ENCODE measurements around the gene HDLBP. TPM values are rescaled to one million over a fixed set of nuclear protein-coding genes. Genes with fewer than 3 reads are reported as not detected.
"Not testable (repeated sequence)": the region's sequence is repeated elsewhere in the genome, so short reads cannot be mapped to it uniquely, and the experiment has no call there.

Gene HDLBP
- polyA plus RNA-seq, 4 donors, result 136 to 394 (median 171) TPM

DNA sequence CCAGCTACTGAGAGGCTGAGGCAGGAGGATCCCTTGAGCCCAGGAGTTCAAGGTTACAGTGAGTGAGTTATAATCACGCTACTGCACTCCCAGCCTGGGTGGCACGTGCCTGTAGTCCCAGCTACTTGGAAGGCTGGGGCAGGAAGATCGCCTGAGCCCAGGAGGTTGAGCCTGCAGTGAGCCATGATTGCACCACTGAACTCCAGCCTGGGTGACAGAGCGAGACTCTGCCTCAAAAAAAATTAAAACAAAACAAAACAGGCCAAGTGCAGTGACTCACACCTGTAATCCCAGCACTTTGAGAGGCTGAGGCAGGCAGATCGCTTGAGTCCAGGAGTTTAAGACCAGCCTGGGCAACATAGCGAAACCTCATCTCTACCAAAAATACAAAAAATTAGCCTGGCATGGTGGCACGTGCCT is 22.1 kb downstream of the HDLBP start:
- not testable (repeated sequence) for H3K4me3 ChIP-seq (ENCODE audit: low read depth in 1 of 3, low read length in 3 of 3); H3K27ac ChIP-seq (ENCODE audit: low read depth in 1 of 3, low read length in 2 of 3); FAIRE-seq; H3K27me3 ChIP-seq (ENCODE audit: control insufficient read depth in 3 of 3, insufficient read depth in 3 of 3, low read length in 3 of 3); H3K4me1 ChIP-seq (ENCODE audit: control insufficient read depth in 3 of 3, insufficient read depth in 2 of 3, low read depth in 1 of 3, low read length in 2 of 3); DNase-seq; H3K9me3 ChIP-seq (ENCODE audit: control insufficient read depth in 2 of 2, insufficient read depth in 1 of 2, low read depth in 1 of 2, low read length in 1 of 2)
- WGBS, 3 donors, result 83 to 88% (median 83%) methylated on average over 7 of the region's 7 CpGs
- peaks cover 0 to 18% (median 2%) of the 10 kb centered on the region in 3 donors for H3K36me3 ChIP-seq (ENCODE audit: control insufficient read depth in 3 of 3, insufficient read depth in 2 of 3, low read depth in 1 of 3, low read length in 3 of 3)

DNA sequence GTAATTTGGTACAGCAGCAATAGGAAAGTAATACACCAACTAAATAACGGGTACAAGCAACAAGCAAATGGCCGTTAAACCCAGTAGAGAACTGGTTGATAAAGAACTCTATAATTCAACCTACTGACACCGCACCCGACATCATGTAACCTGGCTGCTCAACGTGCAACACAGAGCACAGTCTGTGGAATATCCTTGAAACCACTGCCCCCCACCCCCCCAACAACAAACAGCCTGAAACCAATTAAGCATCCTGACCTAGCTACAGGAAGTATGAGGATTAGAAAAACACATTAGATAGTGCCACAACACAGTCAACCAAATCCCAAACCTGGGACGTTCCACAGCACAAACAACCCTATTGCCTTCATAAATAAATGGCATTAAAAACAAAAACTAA is 23.5 kb downstream of the HDLBP start:
- no peaks in the 10 kb centered on the region for H3K27me3 ChIP-seq (ENCODE audit: control insufficient read depth in 3 of 3, insufficient read depth in 3 of 3, low read length in 3 of 3)
- peaks cover 0 to 4% (median 0%) of the 10 kb centered on the region in 3 donors for H3K4me1 ChIP-seq (ENCODE audit: control insufficient read depth in 3 of 3, insufficient read depth in 2 of 3, low read depth in 1 of 3, low read length in 2 of 3)
- DNase-seq, result no peak
- H3K9me3 ChIP-seq (ENCODE audit: control insufficient read depth in 2 of 2, insufficient read depth in 1 of 2, low read depth in 1 of 2, low read length in 1 of 2), result no peaks in the 10 kb centered on the region
- WGBS, 3 donors, result 77 to 82% (median 78%) methylated on average over 6 of the region's 6 CpGs
- no peak for FAIRE-seq
- H3K27ac ChIP-seq (ENCODE audit: low read depth in 1 of 3, low read length in 2 of 3), result no peak overlapping the region
- H3K36me3 ChIP-seq (ENCODE audit: control insufficient read depth in 3 of 3, insufficient read depth in 2 of 3, low read depth in 1 of 3, low read length in 3 of 3), result peaks cover 0 to 9% (median 2%) of the 10 kb centered on the region in 3 donors
- H3K4me3 ChIP-seq (ENCODE audit: low read depth in 1 of 3, low read length in 3 of 3), result no peak overlapping the region

DNA sequence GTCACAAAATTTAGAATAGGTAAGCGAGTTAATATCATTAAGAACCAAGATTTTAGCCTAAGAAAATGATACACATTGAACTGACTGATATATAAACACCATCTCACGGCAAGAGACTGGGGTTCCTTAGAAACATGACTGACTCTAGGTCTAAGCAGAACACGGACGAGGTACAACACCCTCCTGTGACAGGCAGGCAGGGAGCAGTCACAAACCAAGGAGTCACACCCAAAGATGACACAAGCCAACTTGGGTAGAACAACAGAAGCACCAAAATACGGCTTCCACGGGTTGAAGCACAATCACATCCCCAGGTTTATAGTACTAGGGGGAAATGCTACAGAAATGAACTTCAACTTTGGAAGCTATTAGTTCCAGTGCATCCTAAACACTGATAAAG is 24.3 kb downstream of the HDLBP start:
- H3K4me1 ChIP-seq (ENCODE audit: control insufficient read depth in 3 of 3, insufficient read depth in 2 of 3, low read depth in 1 of 3, low read length in 2 of 3), result peaks cover 0 to 4% (median 0%) of the 10 kb centered on the region in 3 donors
- H3K27me3 ChIP-seq (ENCODE audit: control insufficient read depth in 3 of 3, insufficient read depth in 3 of 3, low read length in 3 of 3), result no peaks in the 10 kb centered on the region
- peaks cover 0 to 7% (median 2%) of the 10 kb centered on the region in 3 donors for H3K36me3 ChIP-seq (ENCODE audit: control insufficient read depth in 3 of 3, insufficient read depth in 2 of 3, low read depth in 1 of 3, low read length in 3 of 3)
- no peaks in the 10 kb centered on the region for H3K9me3 ChIP-seq (ENCODE audit: control insufficient read depth in 2 of 2, insufficient read depth in 1 of 2, low read depth in 1 of 2, low read length in 1 of 2)
- DNase-seq (no peak), FAIRE-seq (no peak)
- H3K4me3 ChIP-seq (ENCODE audit: low read depth in 1 of 3, low read length in 3 of 3), result no peak overlapping the region
- 86 to 91% (median 87%) methylated on average over 6 of the region's 6 CpGs for WGBS, 3 donors
- H3K27ac ChIP-seq (ENCODE audit: low read depth in 1 of 3, low read length in 2 of 3), result no peak overlapping the region

DNA sequence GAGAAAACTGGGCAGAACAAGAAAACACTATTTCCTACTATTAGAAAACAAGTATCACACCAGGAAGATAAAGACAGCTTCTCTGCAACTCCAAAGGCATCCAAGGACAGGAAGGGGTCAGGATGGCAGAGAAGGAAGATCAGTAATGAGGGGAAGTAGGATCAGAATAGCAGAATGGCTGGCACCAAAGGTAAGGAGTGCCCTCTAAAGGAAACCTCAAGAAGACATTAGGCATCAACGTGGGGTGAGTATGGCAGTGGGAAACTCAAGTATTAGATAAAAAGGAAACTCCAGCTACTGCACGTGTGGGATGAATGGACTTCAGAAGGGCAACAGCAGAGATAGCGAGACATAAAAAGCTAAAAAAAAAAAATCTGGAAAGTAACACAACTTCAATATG is 25.9 kb downstream of the HDLBP start:
- Histone ChIP-seq H3K36me3 (ENCODE audit: control insufficient read depth in 3 of 3, insufficient read depth in 2 of 3, low read depth in 1 of 3, low read length in 3 of 3) (peaks cover 0 to 4% (median 2%) of the 10 kb centered on the region in 3 donors), H3K27me3 (ENCODE audit: control insufficient read depth in 3 of 3, insufficient read depth in 3 of 3, low read length in 3 of 3) (no peaks in the 10 kb centered on the region), H3K27ac (ENCODE audit: low read depth in 1 of 3, low read length in 2 of 3) (no peak overlapping the region), H3K4me1 (ENCODE audit: control insufficient read depth in 3 of 3, insufficient read depth in 2 of 3, low read depth in 1 of 3, low read length in 2 of 3) (peaks cover 0 to 4% (median 0%) of the 10 kb centered on the region in 3 donors), H3K9me3 (ENCODE audit: control insufficient read depth in 2 of 2, insufficient read depth in 1 of 2, low read depth in 1 of 2, low read length in 1 of 2) (no peaks in the 10 kb centered on the region), H3K4me3 (ENCODE audit: low read depth in 1 of 3, low read length in 3 of 3) (no peak overlapping the region)
- no peak for DNase-seq
- 47 to 61% (median 53%) methylated on average over 3 of the region's 3 CpGs for WGBS, 3 donors
- no peak for FAIRE-seq

DNA sequence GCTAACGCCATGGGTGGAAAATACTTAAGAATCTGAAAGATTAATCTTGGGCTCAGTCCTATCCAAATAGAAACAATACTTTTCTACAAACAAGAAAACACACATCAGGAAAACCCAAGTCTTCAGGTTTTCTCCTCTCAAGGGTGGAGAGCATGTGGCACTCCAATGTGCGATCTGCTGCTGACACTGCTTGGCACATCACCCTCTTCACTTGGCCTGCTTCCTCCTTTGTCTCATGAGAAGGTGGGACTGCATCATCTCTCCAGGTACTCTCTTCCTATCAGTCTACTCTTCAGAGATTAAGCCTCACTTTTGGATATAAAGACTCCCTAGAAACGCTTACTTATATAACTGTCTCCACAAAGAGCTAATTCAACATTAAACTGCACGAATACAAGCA is 26.4 kb downstream of the HDLBP start:
- H3K27ac ChIP-seq (ENCODE audit: low read depth in 1 of 3, low read length in 2 of 3), result no peak overlapping the region

DNA sequence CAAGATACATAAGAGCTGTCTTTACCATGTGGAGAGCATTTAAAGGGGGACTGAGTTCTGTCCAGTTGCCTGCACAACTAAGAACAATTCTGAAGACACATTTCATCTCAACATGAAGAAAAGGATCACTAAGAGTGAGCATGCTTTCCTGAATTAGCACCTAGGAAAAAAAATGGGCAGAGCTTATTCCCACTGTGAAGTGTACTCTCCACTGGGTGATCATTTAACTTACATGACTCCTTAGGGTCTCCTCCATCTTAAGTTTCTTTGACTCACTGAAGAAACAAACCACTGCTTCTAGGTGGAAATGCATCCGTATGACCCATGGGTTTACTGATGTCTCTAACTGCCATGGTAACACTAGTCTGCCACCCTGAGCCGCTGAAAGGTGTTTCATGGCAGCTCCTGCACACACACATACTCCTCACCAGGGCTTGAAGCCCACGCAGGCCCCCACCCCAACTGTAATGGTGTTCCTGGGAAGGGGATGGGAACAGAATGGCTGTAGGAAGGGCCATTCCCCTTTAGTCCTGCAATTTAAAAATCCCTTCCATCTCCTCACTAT is 27.1 kb downstream of the HDLBP start:
- Histone ChIP-seq H3K36me3 (ENCODE audit: control insufficient read depth in 3 of 3, insufficient read depth in 2 of 3, low read depth in 1 of 3, low read length in 3 of 3) (peaks cover 0 to 4% (median 2%) of the 10 kb centered on the region in 3 donors), H3K4me1 (ENCODE audit: control insufficient read depth in 3 of 3, insufficient read depth in 2 of 3, low read depth in 1 of 3, low read length in 2 of 3) (peaks cover 0 to 4% (median 0%) of the 10 kb centered on the region in 3 donors), H3K27ac (ENCODE audit: low read depth in 1 of 3, low read length in 2 of 3) (no peak overlapping the region), H3K9me3 (ENCODE audit: control insufficient read depth in 2 of 2, insufficient read depth in 1 of 2, low read depth in 1 of 2, low read length in 1 of 2) (no peaks in the 10 kb centered on the region), H3K4me3 (ENCODE audit: low read depth in 1 of 3, low read length in 3 of 3) (no peak overlapping the region), H3K27me3 (ENCODE audit: control insufficient read depth in 3 of 3, insufficient read depth in 3 of 3, low read length in 3 of 3) (no peaks in the 10 kb centered on the region)
- FAIRE-seq, result no peak
- no peak for DNase-seq
- WGBS, 3 donors, result 86 to 88% (median 88%) methylated on average over 3 of the region's 3 CpGs

More for the DNA sequence above, 26.4 kb downstream of the HDLBP start:
- peaks cover 0 to 4% (median 0%) of the 10 kb centered on the region in 3 donors for H3K4me1 ChIP-seq (ENCODE audit: control insufficient read depth in 3 of 3, insufficient read depth in 2 of 3, low read depth in 1 of 3, low read length in 2 of 3)
- no peaks in the 10 kb centered on the region for H3K9me3 ChIP-seq (ENCODE audit: control insufficient read depth in 2 of 2, insufficient read depth in 1 of 2, low read depth in 1 of 2, low read length in 1 of 2)
- DNase-seq (no peak), FAIRE-seq (no peak)
- H3K36me3 ChIP-seq (ENCODE audit: control insufficient read depth in 3 of 3, insufficient read depth in 2 of 3, low read depth in 1 of 3, low read length in 3 of 3), result peaks cover 0 to 4% (median 2%) of the 10 kb centered on the region in 3 donors
- no peaks in the 10 kb centered on the region for H3K27me3 ChIP-seq (ENCODE audit: control insufficient read depth in 3 of 3, insufficient read depth in 3 of 3, low read length in 3 of 3)
- 80 to 89% (median 88%) methylated on average over 4 of the region's 4 CpGs for WGBS, 3 donors
- no peak overlapping the region for H3K4me3 ChIP-seq (ENCODE audit: low read depth in 1 of 3, low read length in 3 of 3)

DNA sequence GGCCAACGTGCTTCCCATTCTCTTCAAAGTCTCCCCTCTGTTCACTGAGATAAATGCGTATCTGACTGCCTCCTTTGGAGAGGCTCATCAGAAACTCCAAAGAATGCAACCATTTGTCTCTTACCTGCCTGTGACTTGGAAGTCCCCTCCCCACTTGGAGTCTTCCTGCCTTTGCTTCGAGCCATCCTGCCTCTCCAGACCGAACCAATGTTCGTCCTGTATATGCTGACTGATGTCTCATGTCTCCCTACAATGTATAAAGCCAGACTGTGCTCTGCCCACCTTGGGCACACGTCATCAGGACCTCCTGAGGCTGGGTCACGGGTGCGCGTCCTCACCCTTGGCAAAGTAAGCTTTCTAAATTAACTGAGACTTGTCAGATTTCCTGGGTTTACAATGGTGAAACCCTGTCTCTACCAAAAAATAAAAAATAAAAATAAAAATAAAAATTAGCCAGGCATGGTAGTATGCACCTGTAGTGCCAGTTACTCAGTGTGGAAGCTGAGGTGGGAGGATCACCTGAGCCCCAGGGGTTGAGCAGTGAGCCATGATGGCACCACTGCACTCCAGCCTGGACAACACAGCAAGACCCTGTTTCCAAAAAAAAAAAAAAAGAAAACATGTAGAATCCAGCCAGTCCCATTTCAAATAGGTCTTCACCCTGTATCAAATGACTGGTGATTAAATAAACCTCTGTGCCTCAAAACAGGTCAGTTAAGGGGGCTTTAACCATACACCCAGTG is 29.0 kb downstream of the HDLBP start:
- H3K27me3 ChIP-seq (ENCODE audit: control insufficient read depth in 3 of 3, insufficient read depth in 3 of 3, low read length in 3 of 3), result no peaks in the 10 kb centered on the region
- FAIRE-seq, result no peak
- H3K27ac ChIP-seq (ENCODE audit: low read depth in 1 of 3, low read length in 2 of 3), result no peak overlapping the region
- DNase-seq, result no peak
- H3K4me3 ChIP-seq (ENCODE audit: low read depth in 1 of 3, low read length in 3 of 3), result no peak overlapping the region
- H3K9me3 ChIP-seq (ENCODE audit: control insufficient read depth in 2 of 2, insufficient read depth in 1 of 2, low read depth in 1 of 2, low read length in 1 of 2), result no peaks in the 10 kb centered on the region
- H3K36me3 ChIP-seq (ENCODE audit: control insufficient read depth in 3 of 3, insufficient read depth in 2 of 3, low read depth in 1 of 3, low read length in 3 of 3), result peaks cover 0 to 4% (median 2%) of the 10 kb centered on the region in 3 donors
- 93 to 98% (median 95%) methylated on average over 9 of the region's 9 CpGs for WGBS, 3 donors
- H3K4me1 ChIP-seq (ENCODE audit: control insufficient read depth in 3 of 3, insufficient read depth in 2 of 3, low read depth in 1 of 3, low read length in 2 of 3), result no peaks in the 10 kb centered on the region

DNA sequence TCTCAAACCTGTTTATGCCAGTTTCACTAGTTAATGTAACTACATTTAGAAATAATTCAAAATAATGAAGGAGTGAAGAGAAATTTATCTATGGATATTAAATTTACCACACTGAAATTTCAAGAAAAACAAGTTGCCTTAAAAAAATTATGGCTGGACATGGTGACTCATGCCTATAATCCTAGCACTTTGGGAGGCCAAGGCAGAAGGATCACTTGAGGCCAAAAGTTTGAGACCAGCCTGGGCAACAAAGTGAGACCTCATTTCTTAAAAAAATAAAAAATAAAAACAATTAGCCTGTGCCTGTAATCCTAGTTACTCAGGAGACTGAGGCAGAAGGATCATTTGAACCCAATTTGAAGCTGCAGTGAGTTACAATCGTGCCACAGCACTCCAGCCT is 29.9 kb downstream of the HDLBP start:
- Histone ChIP-seq H3K36me3 (ENCODE audit: control insufficient read depth in 3 of 3, insufficient read depth in 2 of 3, low read depth in 1 of 3, low read length in 3 of 3) (peaks cover 0 to 4% (median 2%) of the 10 kb centered on the region in 3 donors), H3K4me1 (ENCODE audit: control insufficient read depth in 3 of 3, insufficient read depth in 2 of 3, low read depth in 1 of 3, low read length in 2 of 3) (no peaks in the 10 kb centered on the region), H3K27ac (ENCODE audit: low read depth in 1 of 3, low read length in 2 of 3) (no peak overlapping the region), H3K9me3 (ENCODE audit: control insufficient read depth in 2 of 2, insufficient read depth in 1 of 2, low read depth in 1 of 2, low read length in 1 of 2) (no peaks in the 10 kb centered on the region), H3K27me3 (ENCODE audit: control insufficient read depth in 3 of 3, insufficient read depth in 3 of 3, low read length in 3 of 3) (no peaks in the 10 kb centered on the region), H3K4me3 (ENCODE audit: low read depth in 1 of 3, low read length in 3 of 3) (no peak overlapping the region)
- WGBS, 3 donors, result 91 to 97% (median 97%) methylated on average over 1 of the region's 1 CpG
- DNase-seq (no peak), FAIRE-seq (no peak)

Measured in small intestine (tissue), 7 donors.